Activated CD8-positive, alpha-beta memory T cell treated with anti-CD3 and anti-CD28 coated beads, Interleukin-2, amount 50 U/mL, for 4 hours (primary cell): Measurements from ENCODE around the gene CSNK1A1L.
"Not testable (repeated sequence)": the region's sequence is repeated elsewhere in the genome, so short reads cannot be mapped to it uniquely, and the experiment has no call there.

Source experiments
- DNase-seq: peaks from one replicate; pipeline ENCODE4 v3.0.0-alpha.2; 2020

The CSNK1A1L gene

DNA sequence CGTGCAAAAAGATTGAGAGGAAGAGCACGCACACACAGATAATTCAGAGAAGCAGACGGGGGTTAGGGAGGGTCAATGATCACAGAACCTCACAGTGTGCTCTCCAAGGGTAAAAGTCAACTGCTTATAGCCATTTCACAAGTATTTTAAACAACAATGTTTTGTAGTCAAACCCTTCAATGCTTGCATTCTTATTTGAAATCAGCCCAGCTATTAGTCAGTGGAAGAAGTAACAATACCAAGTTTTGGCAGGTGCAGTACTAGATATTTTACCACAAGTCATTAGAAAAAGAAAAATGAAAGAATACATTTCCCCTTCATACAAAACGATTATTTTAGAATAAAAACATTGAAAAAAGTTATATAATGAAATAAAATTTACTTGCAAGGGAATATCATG lies 2.6 kb downstream of the CSNK1A1L start:
- DNase-seq = no peak

GRCh38 chr13:37101201-37101600 lies 4.3 kb downstream of the CSNK1A1L start:
- no peak for DNase-seq

DNA sequence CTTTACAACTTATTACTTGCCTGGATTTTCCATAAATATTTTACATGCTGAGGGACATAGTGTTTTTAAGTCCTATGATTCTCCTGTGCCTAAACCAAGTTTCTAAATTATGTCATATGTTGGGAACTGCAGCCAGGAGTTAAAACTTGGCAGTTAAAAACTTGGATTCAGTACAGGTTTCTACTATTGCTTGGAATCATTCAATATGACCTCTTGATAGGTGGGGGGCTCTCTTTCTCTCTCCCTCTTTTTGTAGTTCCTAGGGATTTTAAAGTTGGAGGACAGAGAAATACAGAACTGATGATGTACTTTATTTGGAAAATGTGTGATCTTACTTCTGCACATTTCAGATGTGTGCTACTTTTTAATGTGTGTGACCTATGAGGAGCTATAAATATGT lies 4.7 kb downstream of the CSNK1A1L start:
- DNase-seq = no peak

GRCh38 chr13:37097076-37097475 lies 8.4 kb downstream of the CSNK1A1L start:
- no peak for DNase-seq

DNA sequence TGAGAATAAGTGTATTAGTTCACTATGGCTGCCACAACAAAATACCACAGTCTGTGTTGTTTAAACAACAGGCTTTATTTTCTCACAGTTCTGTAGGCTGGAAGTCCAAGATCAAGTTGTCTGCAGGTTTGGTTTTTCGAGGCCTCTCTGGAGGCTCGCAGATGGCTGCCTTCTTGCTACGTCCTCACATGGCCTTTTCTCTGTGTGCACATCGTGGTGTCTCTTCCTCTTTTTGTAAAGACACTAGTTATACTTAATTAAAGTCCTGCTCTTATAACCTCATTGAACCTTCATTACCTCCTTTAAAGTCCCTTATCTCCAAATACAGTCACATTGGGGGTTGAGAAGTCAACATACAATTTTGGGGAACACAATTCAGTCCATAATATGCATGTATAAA lies 10.6 kb downstream of the CSNK1A1L start:
- DNase-seq = no peak

DNA sequence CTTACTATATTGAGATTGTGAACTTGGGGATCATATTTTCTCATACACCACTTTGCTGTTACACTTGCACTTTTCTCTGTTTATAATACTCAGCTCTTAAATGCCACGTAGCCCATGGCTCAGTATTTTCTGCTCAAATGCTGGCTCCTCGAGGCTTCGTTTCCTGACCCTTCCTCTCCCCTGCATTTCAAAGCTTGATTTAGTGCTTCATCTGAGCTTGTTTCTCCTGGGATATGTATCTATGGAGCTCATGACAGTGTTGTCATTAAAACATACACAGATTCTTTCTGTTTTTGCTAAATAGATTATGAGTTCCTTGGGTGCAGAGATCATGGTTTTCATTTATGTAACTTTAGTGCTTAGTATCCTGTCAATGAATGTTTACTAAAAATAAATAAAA lies 11.4 kb downstream of the CSNK1A1L start:
- no peak for DNase-seq

- DNase-seq = no peak
Observed at GRCh38 chr13:37091835-37092234, 13.6 kb downstream of the CSNK1A1L start.

GRCh38 chr13:37090912-37091311 lies 14.6 kb downstream of the CSNK1A1L start:
- no peak for DNase-seq

- no peak for DNase-seq
Observed at GRCh38 chr13:37089495-37089894, 16.0 kb downstream of the CSNK1A1L start.

GRCh38 chr13:37087486-37087885 lies 18.0 kb downstream of the CSNK1A1L start:
- DNase-seq = no peak

GRCh38 chr13:37085606-37086005 lies 19.9 kb downstream of the CSNK1A1L start:
- DNase-seq = no peak

- DNase-seq = no peak
Observed at GRCh38 chr13:37076818-37077217, 28.6 kb downstream of the CSNK1A1L start.

DNA sequence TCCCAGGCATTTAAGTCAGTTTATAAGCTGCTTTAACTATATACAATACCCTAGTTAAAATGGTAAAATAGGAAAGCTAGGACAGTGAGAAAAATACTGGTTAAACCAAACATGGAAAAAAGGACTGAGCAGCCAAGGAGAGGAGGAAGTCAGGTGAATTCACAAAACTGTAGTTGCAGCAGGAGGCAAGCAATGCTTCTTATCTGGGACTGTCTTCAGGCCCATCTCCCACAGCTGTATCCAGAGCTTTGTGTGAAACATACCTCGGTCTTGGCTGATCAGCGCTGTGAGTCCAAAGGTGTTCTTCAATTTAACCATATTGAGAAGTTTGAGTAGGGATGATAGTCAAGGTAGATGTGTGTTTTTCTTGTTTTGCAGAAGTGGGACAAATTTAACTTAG lies 30.3 kb downstream of the CSNK1A1L start:
- no peak for DNase-seq

DNA sequence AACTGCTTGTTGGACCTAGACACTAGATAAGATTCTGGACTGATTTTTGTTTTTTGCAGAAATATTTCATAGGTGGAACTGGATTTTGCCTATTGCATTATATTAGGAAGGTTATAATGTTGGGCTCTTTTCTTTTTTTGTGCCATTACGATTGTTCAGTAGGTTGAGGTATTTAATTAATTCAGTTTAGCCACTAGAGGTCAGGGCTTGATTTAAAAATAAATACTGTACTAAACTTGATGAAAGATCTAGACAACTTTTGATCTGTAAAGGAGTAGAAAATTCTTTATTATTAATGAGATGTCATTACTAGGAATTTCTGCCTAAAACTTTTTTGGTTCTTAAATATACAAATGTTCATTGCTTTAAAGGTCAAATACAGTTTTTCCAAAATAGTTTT lies 30.8 kb downstream of the CSNK1A1L start:
- no peak for DNase-seq

GRCh38 chr13:37072024-37072423 lies 33.4 kb downstream of the CSNK1A1L start:
- no peak for DNase-seq

DNA sequence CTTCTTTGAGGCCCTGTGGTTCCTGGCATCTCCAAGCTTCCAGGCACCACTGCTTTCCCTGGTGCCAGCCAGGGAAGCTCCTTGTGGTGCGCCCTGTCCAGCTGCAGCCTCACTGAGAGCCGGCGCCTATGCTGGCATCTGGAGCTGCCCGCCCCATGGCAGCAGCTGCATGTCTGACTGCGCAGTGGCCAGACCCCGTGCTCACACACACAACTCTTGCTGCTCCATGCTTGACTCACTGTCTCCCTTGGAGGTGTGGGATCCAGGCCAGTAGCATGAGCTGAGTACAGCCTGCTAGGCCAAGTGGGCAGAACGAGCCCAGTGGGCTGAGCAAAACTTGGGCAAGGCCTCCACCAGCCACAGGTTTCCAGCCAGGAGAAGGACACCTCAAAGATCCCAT lies 34.5 kb downstream of the CSNK1A1L start:
- no peak for DNase-seq

DNA sequence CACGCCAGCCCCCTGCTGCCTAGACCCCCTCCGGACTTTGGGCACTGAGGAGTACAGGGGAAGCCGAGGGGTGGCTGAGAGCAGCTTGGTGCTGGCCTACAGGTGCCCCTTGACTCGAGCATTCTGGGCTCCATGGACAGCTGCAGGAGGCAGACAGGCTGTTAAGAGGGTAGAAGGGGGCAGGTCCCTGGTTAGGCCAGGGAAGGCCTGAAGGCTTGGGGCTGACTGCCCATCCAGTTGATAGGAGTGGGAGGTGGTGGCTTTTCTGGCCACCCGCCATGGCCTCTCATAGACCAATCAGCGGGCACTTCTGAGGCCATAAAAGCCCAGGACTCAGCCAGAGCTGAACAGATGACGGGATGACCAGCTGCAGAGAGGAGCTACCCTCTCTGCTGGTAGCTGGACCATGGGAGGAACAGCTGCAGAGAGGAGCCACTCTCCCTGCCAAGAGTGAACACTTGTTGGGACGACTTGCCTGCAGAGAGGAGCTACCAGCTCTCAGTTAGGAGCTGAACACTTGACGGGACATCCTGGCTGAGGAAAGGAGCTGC lies 35.2 kb downstream of the CSNK1A1L start:
- no peak for DNase-seq

GRCh38 chr13:37069597-37070103 lies 35.8 kb downstream of the CSNK1A1L start:
- DNase-seq = no peak

DNA sequence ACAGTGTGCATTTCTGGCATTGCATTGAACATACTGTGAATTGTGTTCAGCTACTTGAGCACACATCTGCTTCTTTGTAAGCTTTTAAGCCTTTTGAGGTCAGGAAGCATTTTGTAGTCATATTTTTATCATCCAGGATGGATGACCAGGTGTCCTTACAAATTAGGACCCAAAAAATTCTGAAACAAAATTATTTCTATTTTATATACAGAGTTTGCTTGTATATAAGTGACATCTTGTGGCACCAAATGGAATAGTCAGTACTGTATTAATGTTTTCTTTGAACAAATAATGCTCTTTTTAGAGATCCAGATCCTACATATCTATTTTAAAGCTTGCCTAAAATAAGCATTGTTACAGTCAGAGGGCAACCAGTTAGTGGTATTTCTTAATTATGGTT lies 36.5 kb downstream of the CSNK1A1L start:
- no peak for DNase-seq

GRCh38 chr13:37067874-37068273 lies 37.6 kb downstream of the CSNK1A1L start:
- no peak for DNase-seq

- DNase-seq = no peak
Observed at GRCh38 chr13:37065890-37066526, 39.5 kb downstream of the CSNK1A1L start.

DNA sequence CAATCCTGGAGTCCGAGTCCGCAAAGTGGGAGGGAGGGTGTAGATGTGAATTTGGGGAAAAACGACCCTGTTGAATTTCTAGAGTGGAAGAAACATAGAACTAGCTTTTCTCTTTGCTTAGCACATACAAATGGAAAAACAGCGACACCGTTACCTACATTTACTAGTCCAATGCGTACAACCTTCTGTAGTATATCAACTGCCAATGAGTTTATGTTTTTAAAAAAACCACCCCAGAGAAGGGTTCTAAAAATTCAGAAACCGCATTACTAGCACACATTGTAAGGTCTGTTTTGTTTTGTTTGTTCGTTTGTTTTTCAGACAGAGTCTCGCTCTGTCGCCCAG lies 45.6 kb downstream of the CSNK1A1L start:
- DNase-seq = no peak

DNA sequence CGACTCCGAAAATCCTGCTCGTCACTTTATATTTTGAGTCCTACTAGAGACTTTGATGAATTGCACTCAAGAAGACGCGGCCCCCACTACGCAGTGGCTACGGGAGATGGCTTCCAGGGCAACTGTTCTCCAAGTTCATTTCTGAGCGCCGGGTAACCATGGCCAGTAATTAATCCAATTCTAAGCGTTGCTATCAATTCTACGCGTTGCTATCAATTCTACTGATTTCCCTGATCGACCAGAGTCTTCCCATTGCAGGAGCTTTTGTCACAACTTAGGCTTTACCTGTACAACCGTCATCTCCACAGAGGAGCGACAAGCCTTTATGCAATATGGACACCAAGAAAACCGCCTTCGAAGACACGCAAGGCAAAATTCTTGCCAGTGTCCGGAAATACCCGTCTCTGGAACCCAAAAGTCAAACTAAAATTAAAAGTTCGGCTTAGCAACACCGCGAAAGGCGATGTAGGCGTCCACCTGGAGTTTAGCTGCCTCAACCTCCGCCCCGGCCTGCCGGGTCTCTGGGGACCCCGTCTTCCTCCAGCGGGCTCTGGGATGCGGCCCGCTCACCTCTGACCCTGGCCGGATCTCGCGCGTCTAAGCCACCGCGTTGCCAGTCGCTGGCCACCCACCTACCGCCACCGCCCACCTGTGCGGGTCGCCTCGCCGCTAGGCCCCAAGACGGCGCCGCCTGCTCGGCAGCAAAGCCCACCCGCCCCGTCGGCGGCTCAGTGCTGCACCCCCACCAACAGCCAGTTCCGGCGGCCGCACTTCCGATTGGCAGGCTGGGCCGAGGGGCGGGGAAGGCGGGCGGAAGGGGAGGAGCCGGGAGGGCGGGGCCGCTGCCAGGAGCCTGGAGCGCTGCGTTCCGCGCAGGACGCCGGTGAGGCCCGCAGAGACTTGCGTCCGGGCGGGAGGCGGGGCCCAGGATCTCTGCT lies 46.3 kb downstream of the CSNK1A1L start, which contains the start of gene SUPT20H:
SUPT20H (minus strand) TSS at position 779 of the 938 bp plus-strand sequence. CDS start 8,198 bp downstream, outside the sequence.
- peak; percentile 94 for DNase-seq

GRCh38 chr13:37056228-37056627 lies 49.2 kb downstream of the CSNK1A1L start:
- not testable (repeated sequence) for DNase-seq
